K562 (cell line): ENCODE results near the gene BANF2.

Experiments used
- BRCA1 ChIP-seq, 2 experiments: fragments of 450-650 bp in 1 of 2; sonication (generic) in 1 of 2; formaldehyde crosslinking in 1 of 2; IDR thresholded peaks; 2 replicates each; pipeline versions ENCODE4 v1.5.0 to v1.6.1; 2017 to 2020; ENCODE audit warnings: mild to moderate bottlenecking in 1 of 2, missing genetic modification reagents in 1 of 2
- CTCF ChIP-seq, 3 experiments: IDR thresholded peaks in 2 of 3; conservative IDR thresholded peaks in 1 of 3; 2 replicates each; pipeline ENCODE4 v1.5.1; 2011 to 2012; ENCODE audit warnings: low read length in 3 of 3, mild to moderate bottlenecking in 3 of 3, control low read depth in 2 of 3, improper control_type of control experiment in 1 of 3, inconsistent platforms in 1 of 3, low read depth in 1 of 3, mixed read lengths in 1 of 3, moderate library complexity in 1 of 3; ENCODE audit not compliant: insufficient read depth in 2 of 3
- EHMT2 ChIP-seq: fragments of 450-650 bp; IDR thresholded peaks from 2 replicates; pipeline ENCODE4 v1.6.1; 2018; ENCODE audit warnings: antibody characterized with exemption
- EP300 ChIP-seq: IDR thresholded peaks from 2 replicates; pipeline ENCODE4 v1.6.1; 2012; ENCODE audit warnings: low read length, improper control_type of control experiment
- FOSL1 ChIP-seq: fragments of 200-800 bp; sonication (Bioruptor generic); conservative IDR thresholded peaks from 2 replicates; pipeline ENCODE4 v1.6.1; 2016; ENCODE audit warnings: missing genetic modification characterization, missing compliant biosample characterization
- PREB ChIP-seq: sonication (generic); formaldehyde crosslinking; IDR thresholded peaks from 2 replicates; pipeline ENCODE4 v1.8.1; 2023; ENCODE audit warnings: mild to moderate bottlenecking, missing genetic modification reagents
- REST ChIP-seq, 2 experiments: fragments of 450-650 bp; formaldehyde crosslinking in 1 of 2; IDR thresholded peaks; 2 replicates each; pipeline versions ENCODE4 v1.4.0 to v1.6.1; 2014 to 2020; ENCODE audit warnings: mild to moderate bottlenecking in 2 of 2, borderline replicate concordance in 1 of 2, low read depth in 1 of 2
- TFAP4 ChIP-seq: sonication (generic); formaldehyde crosslinking; IDR thresholded peaks from 2 replicates; pipeline ENCODE4 v1.8.0; 2022; ENCODE audit warnings: missing genetic modification reagents, mild to moderate bottlenecking, moderate library complexity, borderline replicate concordance
- UBTF ChIP-seq, 2 experiments: IDR thresholded peaks; 2 replicates each; pipeline ENCODE4 v1.6.1; 2012; ENCODE audit warnings: improper control_type of control experiment in 2 of 2, low read depth in 2 of 2, low read length in 2 of 2, borderline replicate concordance in 1 of 2
- ZFP36 ChIP-seq: fragments of 150-350 bp; IDR thresholded peaks from 2 replicates; pipeline ENCODE4 v1.6.1; 2018; ENCODE audit warnings: low read length, low read depth; ENCODE audit not compliant: partially characterized antibody
- ZNF174 ChIP-seq: fragments of 250-450 bp; sonication (Bioruptor Pico); IDR thresholded peaks from 2 replicates; pipeline ENCODE4 v1.4.0; 2020; ENCODE audit warnings: mild to moderate bottlenecking
- ZNF384 ChIP-seq: IDR thresholded peaks from 2 replicates; pipeline ENCODE4 v1.6.1; 2012; ENCODE audit warnings: low read depth, low read length, improper control_type of control experiment

GRCh38 chr20:17721802-17722486 lies 22.2 kb downstream of the BANF2 start:
- no peak for TF ChIP-seq REST (IDR thresholded peaks at IDR 0.05; ENCODE audit: borderline replicate concordance)
- TF ChIP-seq REST (CRISPR knock-in tag; IDR thresholded peaks at IDR 0.05; ENCODE audit: low read depth) = no peak
- TF ChIP-seq ZNF174 (CRISPR knock-in tag) = no peak
- TF ChIP-seq EHMT2 = no peak
- no peak for TF ChIP-seq BRCA1 (IDR thresholded peaks at IDR 0.05)
- no peak for TF ChIP-seq BRCA1 (CRISPR knock-in tag; IDR thresholded peaks at IDR 0.05)
- no peak for TF ChIP-seq ZNF384
- no peak for TF ChIP-seq FOSL1 (tag)
- no peak for TF ChIP-seq CTCF (IDR thresholded peaks at IDR 0.05 in 2 of 3, conservative IDR thresholded peaks at IDR 0.05 in 1 of 3; ENCODE audit: insufficient read depth in 2 of 3, low read depth in 1 of 3, low read length in 3 of 3)
- no peak for TF ChIP-seq TFAP4 (CRISPR knock-in tag)
- TF ChIP-seq UBTF (IDR thresholded peaks at IDR 0.05; ENCODE audit: borderline replicate concordance in 1 of 2, low read depth in 2 of 2, low read length in 2 of 2) = no peak
- no peak for TF ChIP-seq PREB
- TF ChIP-seq ZFP36 = no peak
- TF ChIP-seq EP300 = no peak
